OCI-LY7 (cell line): ENCODE results near the gene NDUFB5. TPM values are rescaled to one million over a fixed set of nuclear protein-coding genes. Genes with fewer than 3 reads are reported as not detected.

ENCODE experiments used
- BruUV-seq: library from RNA; stranded (reverse); fragments of 400-500 nt; replicated peaks from 2 replicates; lab custom pipeline; 2021; lab: Mats Ljungman, UMichigan
- CTCF ChIA-PET: fragments of 300-600 bp; sonication (Branson Sonifier 250); formaldehyde crosslinking; loops from one replicate; lab custom pipeline; 2022; ENCODE audit warnings: antibody characterized with exemption; ENCODE audit not compliant: unreplicated experiment; lab: Charles Lee
- POLR2A ChIA-PET: fragments of 300-600 bp; sonication (Branson Sonifier 250); formaldehyde crosslinking; loops from one replicate; lab custom pipeline; 2022; ENCODE audit warnings: antibody characterized with exemption; lab: Charles Lee
- DNase-seq: peaks from one replicate; pipeline ENCODE4 v3.0.0-alpha.2; 2015; ENCODE audit warnings: low spot score
- H2AFZ ChIP-seq: fragments of 200-600 bp; sonication (generic), shearing (Covaris generic); 2 replicates; pipeline ENCODE4 v1.6.1; 2014; ENCODE audit warnings: mild to moderate bottlenecking, antibody characterized with exemption, low read length, moderate library complexity
- H3K27ac ChIP-seq: fragments of 200-600 bp; sonication (generic); 2 replicates; pipeline ENCODE4 v1.5.1; 2014; ENCODE audit warnings: mixed run types, low read depth, mild to moderate bottlenecking, moderate library complexity, low read length, inconsistent platforms; ENCODE audit not compliant: poor library complexity, severe bottlenecking
- H3K36me3 ChIP-seq: fragments of 200-600 bp; sonication (generic); 2 replicates; pipeline ENCODE4 v1.6.1; 2014; ENCODE audit warnings: mild to moderate bottlenecking, antibody characterized with exemption, low read length, moderate library complexity, mixed read lengths; ENCODE audit not compliant: insufficient read depth
- H3K4me1 ChIP-seq: fragments of 200-600 bp; sonication (generic); 2 replicates; pipeline ENCODE4 v1.5.1; 2014; ENCODE audit warnings: mild to moderate bottlenecking, low read length; ENCODE audit not compliant: insufficient read depth, poor library complexity, severe bottlenecking
- H3K4me2 ChIP-seq: fragments of 200-600 bp; sonication (generic); 2 replicates; pipeline ENCODE4 v1.6.1; 2014; ENCODE audit warnings: mild to moderate bottlenecking, low read length
- H3K4me3 ChIP-seq: fragments of 200-600 bp; sonication (generic); 2 replicates; pipeline ENCODE4 v1.5.1; 2014; ENCODE audit warnings: mild to moderate bottlenecking, low read depth, low read length; ENCODE audit not compliant: poor library complexity, severe bottlenecking
- H3K79me2 ChIP-seq: fragments of 200-600 bp; sonication (generic); 2 replicates; pipeline ENCODE4 v1.6.1; 2016; ENCODE audit warnings: low read depth, mild to moderate bottlenecking, low read length, moderate library complexity, mixed read lengths; ENCODE audit not compliant: insufficient read depth
- H3K9me2 ChIP-seq: fragments of 200-600 bp; sonication (generic); 2 replicates; pipeline ENCODE4 v1.6.1; 2016; ENCODE audit warnings: mild to moderate bottlenecking, low read length, mixed read lengths; ENCODE audit not compliant: insufficient read depth
- H3K9me3 ChIP-seq: fragments of 200-600 bp; sonication (generic); 2 replicates; pipeline ENCODE4 v1.6.1; 2014; ENCODE audit warnings: mild to moderate bottlenecking, mixed run types, low read length, mixed read lengths
- H4K20me1 ChIP-seq: fragments of 200-600 bp; sonication (generic); 2 replicates; pipeline ENCODE4 v1.6.1; 2014; ENCODE audit warnings: mild to moderate bottlenecking, antibody characterized with exemption, low read length, moderate library complexity, mixed read lengths; ENCODE audit not compliant: insufficient read depth
- EZH2phosphoT487 ChIP-seq: fragments of 200-600 bp; sonication (generic); IDR thresholded peaks from 2 replicates; pipeline ENCODE4 v1.6.1; 2018; ENCODE audit warnings: low read depth, borderline replicate concordance, mild to moderate bottlenecking, mixed run types, antibody characterized with exemption, low read length, moderate library complexity, mixed read lengths
- intact Hi-C: fragments of 100-400 bp; cut with micrococcal nuclease; formaldehyde crosslinking; loops from one replicate; pipeline ENCODE4 v1.10.0; 2022; ENCODE audit not compliant: unreplicated experiment
- total RNA-seq, 2 experiments: library from RNA; depleted of rRNA in 1 of 2; stranded (reverse); fragments of >200 nt in 1 of 2; shearing (Covaris generic) in 1 of 2; gene quantifications; 2 replicates each; pipeline ENCODE4 v1.2.3, GENCODE V29; 2014 to 2022
- TF ChIP-seq, protein P1 (sequence below): fragments of 200-600 bp; sonication (generic); conservative IDR thresholded peaks from 2 replicates; pipeline ENCODE4 v1.5.1; 2014; ENCODE audit warnings: mild to moderate bottlenecking, antibody characterized with exemption, low read length, moderate library complexity, mixed read lengths

NDUFB5 gene
- total RNA-seq, 2 experiments from 2014 or later: 81.5 to 112 TPM

DNA sequence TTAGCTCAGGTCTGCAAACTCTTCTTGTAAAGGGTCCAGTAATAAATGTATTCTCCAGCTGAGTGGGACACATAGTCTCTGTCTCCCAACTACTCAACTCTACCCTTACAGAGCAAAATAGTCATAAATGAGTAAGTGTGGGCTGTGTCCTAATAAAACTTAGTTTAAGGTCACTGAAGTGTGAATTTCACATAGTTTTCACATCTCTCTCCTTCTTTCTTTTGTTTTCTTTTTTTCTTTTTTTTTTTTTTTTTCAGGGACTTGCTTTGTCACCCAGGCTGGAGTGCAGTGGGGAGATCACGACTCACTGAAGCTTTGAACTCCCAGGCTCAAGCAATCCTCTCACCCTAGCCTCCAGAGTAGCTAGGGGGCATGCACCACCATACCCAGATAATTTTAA is 43.8 kb upstream of the NDUFB5 start:
- CTCF ChIA-PET: interaction anchor here (0.6 to 1.1 kb wide), 3 partner anchors 15 to 239 kb away, joined by 3 read pairs; no protein-coding TSS in a partner anchor
- Histone ChIP-seq H3K27ac (no peak overlapping the region), H4K20me1 (peaks cover 15% of the 10 kb centered on the region; the same call in 1 of the 2 replicates), H3K79me2 (peaks cover 26% of the 10 kb centered on the region), H3K36me3 (no peaks in the 10 kb centered on the region), H3K4me1 (peaks cover 29% of the 10 kb centered on the region), H3K4me2 (no peak overlapping the region), H2AFZ (no peak overlapping the region), H3K9me3 (no peaks in the 10 kb centered on the region), H3K4me3 (no peak overlapping the region), H3K9me2 (no peaks in the 10 kb centered on the region)
- POLR2A ChIA-PET: interaction anchor here (0.6 to 2.9 kb wide), 25 partner anchors 9 to 1500 kb away, joined by 3 to 15 read pairs (median 5); no protein-coding TSS in a partner anchor
- intact Hi-C loops: loop anchor here (5.0 kb wide), 2 partner anchors 93 to 488 kb away; partner anchors contain the start of gene ZMAT3
- no TSS peak for BruUV-seq
- TF ChIP-seq, protein P1, sequence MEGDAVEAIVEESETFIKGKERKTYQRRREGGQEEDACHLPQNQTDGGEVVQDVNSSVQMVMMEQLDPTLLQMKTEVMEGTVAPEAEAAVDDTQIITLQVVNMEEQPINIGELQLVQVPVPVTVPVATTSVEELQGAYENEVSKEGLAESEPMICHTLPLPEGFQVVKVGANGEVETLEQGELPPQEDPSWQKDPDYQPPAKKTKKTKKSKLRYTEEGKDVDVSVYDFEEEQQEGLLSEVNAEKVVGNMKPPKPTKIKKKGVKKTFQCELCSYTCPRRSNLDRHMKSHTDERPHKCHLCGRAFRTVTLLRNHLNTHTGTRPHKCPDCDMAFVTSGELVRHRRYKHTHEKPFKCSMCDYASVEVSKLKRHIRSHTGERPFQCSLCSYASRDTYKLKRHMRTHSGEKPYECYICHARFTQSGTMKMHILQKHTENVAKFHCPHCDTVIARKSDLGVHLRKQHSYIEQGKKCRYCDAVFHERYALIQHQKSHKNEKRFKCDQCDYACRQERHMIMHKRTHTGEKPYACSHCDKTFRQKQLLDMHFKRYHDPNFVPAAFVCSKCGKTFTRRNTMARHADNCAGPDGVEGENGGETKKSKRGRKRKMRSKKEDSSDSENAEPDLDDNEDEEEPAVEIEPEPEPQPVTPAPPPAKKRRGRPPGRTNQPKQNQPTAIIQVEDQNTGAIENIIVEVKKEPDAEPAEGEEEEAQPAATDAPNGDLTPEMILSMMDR: no peak
- no peak for TF ChIP-seq EZH2phosphoT487
- DNase-seq: no peak

DNA sequence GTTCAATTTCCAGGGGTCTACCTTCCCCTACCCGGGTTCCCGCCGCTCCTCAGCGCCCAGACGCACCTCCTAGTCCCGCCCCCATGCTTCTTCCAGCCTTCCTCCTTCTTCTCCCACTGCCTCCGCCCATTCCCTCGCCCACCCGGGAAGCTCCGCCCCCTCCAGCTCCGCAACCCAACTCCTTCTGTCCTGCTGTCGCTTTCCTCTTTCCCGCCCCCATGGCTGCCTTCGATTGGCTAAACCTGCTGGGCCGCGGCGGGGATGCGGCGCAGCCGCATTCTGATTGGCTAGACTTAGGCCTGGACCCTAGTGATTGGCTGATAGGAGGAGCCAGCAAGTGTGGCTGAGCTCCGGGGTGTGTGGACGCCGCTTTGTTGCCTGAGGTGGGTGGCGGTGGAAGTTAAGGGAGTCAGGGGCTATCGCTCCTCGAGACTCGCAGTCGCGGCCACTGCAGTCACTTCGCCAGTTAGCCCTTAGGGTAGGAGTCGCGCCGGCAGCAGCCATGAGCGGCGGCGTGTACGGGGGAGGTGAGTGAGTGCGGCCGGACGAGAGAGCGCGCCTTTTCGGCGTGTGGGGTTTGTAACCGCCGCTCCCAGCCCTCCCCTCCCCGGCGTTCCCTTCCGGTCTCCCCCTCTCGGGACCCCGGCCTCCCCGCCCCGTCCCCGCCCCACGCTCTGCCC is 41.9 kb upstream of the NDUFB5 start, which contains the start of gene ACTL6A:
Gene ACTL6A (plus strand): TSS at position 336 of the 680 bp plus-strand sequence. CDS start 167 bp downstream, at position 503.
- intact Hi-C loops: loop anchor here (1.0 to 5.0 kb wide), 8 partner anchors 42 to 490 kb away; partner anchors contain the start of genes MRPL47, NDUFB5, PIK3CA and USP13
- POLR2A ChIA-PET: interaction anchor here (0.6 to 2.9 kb wide), 23 partner anchors 9 to 551 kb away, joined by 3 to 15 read pairs (median 4); partner anchors contain the start of genes MRPL47 and NDUFB5
- no peak for TF ChIP-seq EZH2phosphoT487
- TF ChIP-seq, protein P1: no peak
- peaks cover 22% of the 10 kb centered on the region; the same call in 1 of the 2 replicates for H4K20me1 ChIP-seq
- peak; percentile 99 for DNase-seq
- peak within 1 kb of the TSS; percentile 91 for H2AFZ ChIP-seq
- no peaks in the 10 kb centered on the region for H3K9me2 ChIP-seq
- H3K4me1 ChIP-seq: peaks cover 39% of the 10 kb centered on the region
- peak within 1 kb of the TSS; percentile 90 for H3K4me3 ChIP-seq
- H3K36me3 ChIP-seq: 0 out of 2 replicates have a peak, but pooled peaks cover 5% of the 10 kb centered on the region
- peaks cover 45% of the 10 kb centered on the region for H3K79me2 ChIP-seq
- BruUV-seq: no TSS peak
- H3K27ac ChIP-seq: peak within 1 kb of the TSS; percentile 76
- CTCF ChIA-PET: interaction anchor here (1.2 kb wide), 1 partner anchor 241 kb away, joined by 5 read pairs; no protein-coding TSS in a partner anchor
- H3K9me3 ChIP-seq: no peaks in the 10 kb centered on the region
- H3K4me2 ChIP-seq: peak within 1 kb of the TSS; percentile 89
